Right lobe of liver (tissue), 5 donors: ENCODE data around the gene RHNO1. TPM values are rescaled to one million over a fixed set of nuclear protein-coding genes. Genes with fewer than 3 reads are reported as not detected.

ENCODE experiments used
- total RNA-seq, 6 experiments: library from RNA; depleted of rRNA in 2 of 6; stranded (reverse); fragments of >200 nt in 2 of 6; fragmentation: NEBNext Ultra II Directional in 3 of 6; extraction: Animal tissue kit (Norgen Biotek cat#: 25700) in 3 of 6; gene quantifications; one replicate each; pipeline versions ENCODE4 v1.1.0 to v1.2.4, GENCODE V29; 2016 to 2023
- donor health status: DM: no; HTN: no; CAD: no.
- donor health status: DM: no; HTN: no; CAD: no.
- donor health status: DM: no; HTN: yes; CAD: no.
- donor health status: DM: no; HTN: yes; CAD: no.

The RHNO1 gene
- total RNA-seq, 6 experiments from 2014 or later, result 1.2 to 5.9 (median 3.5) TPM

Other genes with a start within 250 kb of the RHNO1 start
- 100 to 1,000 TPM in 1 of 6 experiments, 10 to 100 TPM in 5; 27.0 to 124 (median 48.4) TPM for gene FKBP4, start 82.3 kb upstream of the RHNO1 start, total RNA-seq
- gene ITFG2, start 64.6 kb upstream of the RHNO1 start, total RNA-seq, result 10 to 100 TPM; 11.3 to 20.5 (median 14.4) TPM
- gene NRIP2, start 42.2 kb upstream of the RHNO1 start, total RNA-seq, result under 1 TPM; 0.12 to 0.29 (median 0.20) TPM
- not detected for gene TEX52, start 20.2 kb upstream of the RHNO1 start, total RNA-seq
- gene FOXM1, start within 50 bp of the RHNO1 start, total RNA-seq, result 1 to 10 TPM in 4 of 6 experiments, under 1 TPM in 2; 0.24 to 2.6 (median 1.8) TPM
- gene TULP3, start 13.7 kb downstream of the RHNO1 start, total RNA-seq, result 10 to 100 TPM in 1 of 6 experiments, 1 to 10 TPM in 5; 2.4 to 12.6 (median 5.4) TPM
- 1 to 10 TPM in 4 of 6 experiments, under 1 TPM in 2; 0.81 to 8.5 (median 3.0) TPM for gene TEAD4, start 82.2 kb downstream of the RHNO1 start, total RNA-seq
- 10 to 100 TPM; 23.7 to 53.2 (median 39.8) TPM for gene TSPAN9, start 200.2 kb downstream of the RHNO1 start, total RNA-seq